HCT116 (cell line): ENCODE data around the gene GAP43. TPM values are rescaled to one million over a fixed set of nuclear protein-coding genes. Genes with fewer than 3 reads are reported as not detected.
A peak's percentile ranks its signal among the peaks of the same experiment; 100 is the strongest.

ENCODE experiments used
- ATAC-seq: fragments of 200-7000 bp; cut with Tn5 transposase; 2 replicates; pipeline ENCODE4 v1.9.1; 2020; ENCODE audit warnings: mild to moderate bottlenecking, moderate library complexity
- BruUV-seq: library from RNA; stranded (reverse); fragments of 400-500 nt; replicated peaks from 2 replicates; lab custom pipeline; 2021; lab: Mats Ljungman, UMichigan
- CTCF ChIA-PET: fragments of 300-600 bp; sonication (Branson Sonifier 250); formaldehyde crosslinking; loops from one replicate; lab custom pipeline; 2021; ENCODE audit warnings: antibody characterized with exemption; lab: Charles Lee
- POLR2A ChIA-PET: fragments of 300-600, 350-600 bp; sonication (Branson Sonifier 250); formaldehyde crosslinking; loops from one replicate; lab custom pipeline; 2021; ENCODE audit warnings: antibody characterized with exemption; lab: Charles Lee
- RAD21 ChIA-PET, 2 experiments: fragments of 300-600 bp; sonication (Branson Sonifier 250); formaldehyde crosslinking; loops; one replicate each; lab custom pipeline; 2023; ENCODE audit warnings: low total read pairs in 2 of 2; ENCODE audit not compliant: uncharacterized antibody in 2 of 2, unreplicated experiment in 2 of 2, low non-redundant PET in 1 of 2; lab: Charles Lee
- DNase-seq: peaks from one replicate; pipeline ENCODE4 v3.0.0-alpha.2; 2010; ENCODE audit warnings: low read depth, low spot score
- H2AFZ ChIP-seq: fragments of 200-600 bp; shearing (Covaris generic), sonication (generic); 2 replicates; pipeline ENCODE4 v1.6.1; 2017; ENCODE audit warnings: low read depth, mixed run types, mixed read lengths, antibody characterized with exemption, low read length; ENCODE audit not compliant: poor library complexity, severe bottlenecking
- H3K27ac ChIP-seq: 2 replicates; pipeline ENCODE4 v1.5.1; 2012; ENCODE audit warnings: low read depth, low read length
- H3K27me3 ChIP-seq: fragments of 200-600 bp; sonication (generic); 2 replicates; pipeline ENCODE4 v1.6.1; 2016; ENCODE audit warnings: mixed run types, low read length, mixed read lengths; ENCODE audit not compliant: insufficient read depth
- H3K36me3 ChIP-seq, 2 experiments: fragments of 200-500 bp in 1 of 2; fragments of 200-600 bp in 1 of 2; sonication (Bioruptor generic) in 1 of 2; sonication (generic) in 1 of 2; 2 replicates each; pipeline versions ENCODE4 v1.5.1 to v1.6.1; 2014 to 2016; ENCODE audit warnings: low read length in 2 of 2, inconsistent platforms in 1 of 2, mixed read lengths in 1 of 2, mixed run types in 1 of 2; ENCODE audit not compliant: insufficient read depth in 2 of 2, control insufficient read depth in 1 of 2
- H3K4me1 ChIP-seq, 2 experiments: fragments of 200-600 bp in 1 of 2; sonication (generic) in 1 of 2; 2 replicates each; pipeline versions ENCODE4 v1.5.1 to v1.6.1; 2012 to 2017; ENCODE audit warnings: low read length in 2 of 2, inconsistent platforms in 1 of 2, mild to moderate bottlenecking in 1 of 2, mixed read lengths in 1 of 2, mixed run types in 1 of 2, moderate library complexity in 1 of 2; ENCODE audit not compliant: insufficient read depth in 2 of 2, control insufficient read depth in 1 of 2
- H3K4me2 ChIP-seq: fragments of 200-600 bp; sonication (generic); 2 replicates; pipeline ENCODE4 v1.6.1; 2017; ENCODE audit warnings: mixed run types, low read length, mixed read lengths
- H3K4me3 ChIP-seq, 2 experiments: fragments of 200-600 bp in 1 of 2; sonication (generic) in 1 of 2; replicated peaks in 1 of 2; 2 replicates each; pipeline ENCODE4 v1.5.1; 2011 to 2016; ENCODE audit warnings: low read length in 2 of 2, control low read depth in 1 of 2, low read depth in 1 of 2, mild to moderate bottlenecking in 1 of 2, mixed read lengths in 1 of 2, mixed run types in 1 of 2
- H3K79me2 ChIP-seq: fragments of 200-600 bp; sonication (generic); 2 replicates; pipeline ENCODE4 v1.6.1; 2017; ENCODE audit warnings: mild to moderate bottlenecking, mixed run types, low read length, moderate library complexity, mixed read lengths; ENCODE audit not compliant: insufficient read depth
- H3K9ac ChIP-seq: fragments of 200-600 bp; sonication (generic); 2 replicates; pipeline ENCODE4 v1.6.1; 2016; ENCODE audit warnings: low read length, mixed read lengths
- H3K9me2 ChIP-seq: fragments of 200-600 bp; sonication (generic), shearing (Covaris generic); 2 replicates; pipeline ENCODE4 v1.6.1; 2017; ENCODE audit warnings: mixed run types, mild to moderate bottlenecking, moderate library complexity; ENCODE audit not compliant: insufficient read depth
- H3K9me3 ChIP-seq, 2 experiments: fragments of 200-500 bp in 1 of 2; fragments of 200-600 bp in 1 of 2; sonication (Bioruptor generic) in 1 of 2; sonication (generic) in 1 of 2; 2 replicates each; pipeline ENCODE4 v1.6.1; 2014 to 2017; ENCODE audit warnings: low read length in 2 of 2, mixed read lengths in 2 of 2, inconsistent platforms in 1 of 2, low read depth in 1 of 2, mild to moderate bottlenecking in 1 of 2, mixed run types in 1 of 2, moderate library complexity in 1 of 2; ENCODE audit not compliant: control insufficient read depth in 1 of 2, insufficient read depth in 1 of 2
- H4K20me1 ChIP-seq: fragments of 200-600 bp; sonication (generic), shearing (Covaris generic); 2 replicates; pipeline ENCODE4 v1.6.1; 2017; ENCODE audit warnings: mixed run types, mild to moderate bottlenecking, moderate library complexity; ENCODE audit not compliant: insufficient read depth
- CEBPB ChIP-seq: IDR thresholded peaks from 2 replicates; pipeline ENCODE4 v1.6.1; 2012; ENCODE audit warnings: low read depth
- CTCF ChIP-seq, 3 experiments: fragments of 200-600 bp in 1 of 3; sonication (generic) in 1 of 3; IDR thresholded peaks in 2 of 3; conservative IDR thresholded peaks in 1 of 3; 2 replicates each; pipeline ENCODE4 v1.5.1; 2012 to 2017; ENCODE audit warnings: low read depth in 2 of 3, low read length in 2 of 3, antibody characterized with exemption in 1 of 3, borderline replicate concordance in 1 of 3, control low read depth in 1 of 3, mild to moderate bottlenecking in 1 of 3, mixed read lengths in 1 of 3, mixed run types in 1 of 3, moderate library complexity in 1 of 3; ENCODE audit not compliant: insufficient read depth in 1 of 3
- EGR1 ChIP-seq: IDR thresholded peaks from 2 replicates; pipeline ENCODE4 v1.6.1; 2012; ENCODE audit warnings: low read depth
- EZH2phosphoT487 ChIP-seq: fragments of 200-600 bp; IDR thresholded peaks from 2 replicates; pipeline ENCODE4 v1.6.1; 2018; ENCODE audit warnings: antibody characterized with exemption, borderline replicate concordance
- FOSL1 ChIP-seq: IDR thresholded peaks from 2 replicates; pipeline ENCODE4 v1.6.1; 2012; ENCODE audit warnings: low read depth
- JUND ChIP-seq: IDR thresholded peaks from 2 replicates; pipeline ENCODE4 v1.6.1; 2012
- MAX ChIP-seq: IDR thresholded peaks from 2 replicates; pipeline ENCODE4 v1.6.1; 2012
- POLR2A ChIP-seq: IDR thresholded peaks from 2 replicates; pipeline ENCODE4 v1.7.0; 2011; ENCODE audit warnings: borderline replicate concordance; ENCODE audit not compliant: insufficient read depth, insufficient read length; ENCODE audit errors: extremely low read depth
- POLR2AphosphoS5 ChIP-seq: IDR thresholded peaks from 2 replicates; pipeline ENCODE4 v1.6.1; 2011; ENCODE audit warnings: mild to moderate bottlenecking, low read depth, low read length, moderate library complexity
- RAD21 ChIP-seq: IDR thresholded peaks from 2 replicates; pipeline ENCODE4 v1.6.1; 2012; ENCODE audit warnings: low read depth, mild to moderate bottlenecking
- REST ChIP-seq: IDR thresholded peaks from 2 replicates; pipeline ENCODE4 v1.6.1; 2012; ENCODE audit warnings: low read depth
- SP1 ChIP-seq: IDR thresholded peaks from 2 replicates; pipeline ENCODE4 v1.6.1; 2012; ENCODE audit warnings: low read depth
- YY1 ChIP-seq: IDR thresholded peaks from 2 replicates; pipeline ENCODE4 v1.6.1; 2011; ENCODE audit warnings: low read length, low read depth, moderate library complexity, mild to moderate bottlenecking; ENCODE audit not compliant: insufficient replicate concordance; ENCODE audit errors: extremely low read depth
- intact Hi-C: fragments of 100-400 bp; cut with micrococcal nuclease; formaldehyde crosslinking; loops from 2 replicates; pipeline ENCODE4 v1.10.0; 2022
- total RNA-seq: library from RNA; stranded (reverse); gene quantifications from one replicate; pipeline ENCODE4 v1.2.1, GENCODE V29; 2021; ENCODE audit not compliant: unreplicated experiment

Gene GAP43
- total RNA-seq, 1 experiment from 2014 or later, result not detected

- no peak overlapping the region for H3K4me2 ChIP-seq
- no peaks in the 10 kb centered on the region for H3K9me3 ChIP-seq
- H3K27me3 ChIP-seq, result no peaks in the 10 kb centered on the region
- H3K27ac ChIP-seq, result no peak overlapping the region
- ChIA-PET POLR2A (no interaction called here), CTCF (no interaction called here), RAD21 (no interaction called here)
- no peak overlapping the region for H3K9ac ChIP-seq
- no TSS peak for BruUV-seq
- H3K4me3 ChIP-seq, result no peak overlapping the region
- no peaks in the 10 kb centered on the region for H3K9me2 ChIP-seq
- H3K36me3 ChIP-seq, result no peaks in the 10 kb centered on the region
- no peak for DNase-seq
- TF ChIP-seq SP1 (no peak), REST (no peak), JUND (no peak), CEBPB (no peak), EZH2phosphoT487 (no peak), RAD21 (no peak), FOSL1 (no peak), POLR2A (no peak), POLR2AphosphoS5 (no peak), YY1 (no peak), EGR1 (no peak), CTCF (IDR thresholded peaks at IDR 0.05 in 2 of 3, conservative IDR thresholded peaks at IDR 0.05 in 1 of 3; ENCODE audit: borderline replicate concordance in 1 of 3, insufficient read depth in 1 of 3, low read depth in 2 of 3, low read length in 2 of 3) (no peak), MAX (no peak)
- H2AFZ ChIP-seq, result peak overlapping the region; percentile 4
- intact Hi-C loops, result loop anchor here (10.0 kb wide), 1 partner anchor 86 kb away; no protein-coding TSS in a partner anchor
- H3K79me2 ChIP-seq, result no peaks in the 10 kb centered on the region
- peaks cover 0 to 6% of the 10 kb centered on the region in 2 experiments; a peak in 2 of 4 replicates for H3K4me1 ChIP-seq
- H4K20me1 ChIP-seq, result no peaks in the 10 kb centered on the region
- ATAC-seq, result no peak
Observed at GRCh38 chr3:115698851-115699591, 75.7 kb downstream of the GAP43 start.
